Loucy (cell line): Measurements from ENCODE around the gene TCF19.

ENCODE experiments used
- CTCF ChIP-seq: fragments of 200-600 bp; sonication (generic); conservative IDR thresholded peaks from 2 replicates; pipeline ENCODE4 v1.5.1; 2014; ENCODE audit warnings: mild to moderate bottlenecking, antibody characterized with exemption, low read length
- EZH2phosphoT487 ChIP-seq: fragments of 200-600 bp; IDR thresholded peaks from 2 replicates; pipeline ENCODE4 v1.6.1; 2018; ENCODE audit warnings: antibody characterized with exemption, mild to moderate bottlenecking, moderate library complexity, borderline replicate concordance

DNA sequence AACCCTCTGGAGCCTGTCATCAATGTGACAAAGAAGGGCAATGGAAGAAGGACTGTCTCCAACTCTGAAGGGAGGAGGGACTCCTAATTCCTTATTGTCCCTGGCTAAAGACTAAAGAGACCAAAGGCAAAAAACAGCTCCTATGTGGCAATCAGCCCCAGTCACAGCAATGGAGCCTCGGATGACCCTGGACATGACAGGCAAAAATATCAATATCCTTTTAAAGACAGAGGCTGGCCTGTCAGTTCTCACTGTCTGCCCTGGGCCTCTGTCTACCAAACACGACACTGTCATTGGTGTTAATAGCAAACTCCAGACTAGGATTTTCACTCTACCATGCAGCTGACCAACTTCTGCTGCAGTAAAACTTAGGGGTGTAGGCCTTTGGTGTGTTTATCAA, 50.1 kb downstream of the TCF19 start:
- TF ChIP-seq EZH2phosphoT487 (no peak), CTCF (no peak)
